Stimulated activated naive CD4-positive, alpha-beta T cell (primary cell): Measurements from ENCODE around the gene C17orf50.
"Not testable (repeated sequence)": the region's sequence is repeated elsewhere in the genome, so short reads cannot be mapped to it uniquely, and the experiment has no call there.

Source experiments
- DNase-seq, 6 experiments: peaks; one replicate each; lab custom pipeline; 2025; lab: John Stamatoyannopoulos, UW

The C17orf50 gene

DNA sequence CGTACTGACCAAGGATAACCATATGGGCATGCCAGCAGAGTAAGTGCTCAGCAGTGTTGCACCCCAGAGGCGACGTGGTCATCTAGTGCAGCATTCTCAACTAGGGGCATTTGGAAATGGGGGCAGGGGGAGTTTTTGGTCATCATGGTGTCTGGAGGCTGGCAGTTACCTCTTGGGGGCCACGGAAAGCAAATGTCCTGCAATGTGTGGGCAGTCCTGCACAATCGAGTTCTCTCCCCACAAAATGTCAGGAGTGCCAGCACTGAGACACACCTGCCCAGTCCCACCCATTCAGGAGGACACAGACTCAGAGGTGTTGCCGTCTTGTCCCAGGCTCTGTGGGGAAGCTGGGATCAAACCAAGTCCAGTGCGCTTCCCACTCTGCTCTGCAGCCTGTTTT, 26.3 kb upstream of the C17orf50 start:
- no peak for DNase-seq

DNA sequence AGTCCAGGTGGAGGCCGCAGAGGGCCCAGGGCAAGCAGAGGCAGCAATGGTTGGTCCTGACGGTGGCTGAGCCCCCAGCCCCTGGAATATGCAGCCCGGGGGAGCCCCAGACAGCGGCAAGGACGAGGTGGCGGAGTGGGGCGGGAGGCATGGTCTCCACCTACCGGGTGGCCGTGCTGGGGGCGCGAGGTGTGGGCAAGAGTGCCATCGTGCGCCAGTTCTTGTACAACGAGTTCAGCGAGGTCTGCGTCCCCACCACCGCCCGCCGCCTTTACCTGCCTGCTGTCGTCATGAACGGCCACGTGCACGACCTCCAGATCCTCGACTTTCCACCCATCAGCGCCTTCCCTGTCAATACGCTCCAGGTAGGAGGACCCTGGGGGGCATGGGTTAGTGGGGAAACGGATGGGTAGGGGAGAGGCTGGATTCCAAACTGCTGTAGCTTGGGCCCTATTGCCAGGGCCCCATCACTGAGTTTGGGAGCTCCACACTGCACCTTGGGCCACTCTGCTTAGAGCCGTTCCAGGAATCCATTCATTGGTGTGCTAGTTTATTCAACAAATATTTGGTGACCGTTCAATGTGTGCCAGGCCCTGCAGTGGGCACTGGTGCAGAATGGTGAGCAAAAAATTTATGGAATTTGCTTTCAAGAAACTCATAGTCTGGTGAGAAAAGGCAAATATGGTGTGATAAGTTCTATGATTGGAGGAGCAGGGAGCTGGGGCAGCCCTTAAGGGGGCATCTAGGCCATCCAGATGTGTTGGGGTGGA, 25.5 kb upstream of the C17orf50 start:
- no peak for DNase-seq

DNA sequence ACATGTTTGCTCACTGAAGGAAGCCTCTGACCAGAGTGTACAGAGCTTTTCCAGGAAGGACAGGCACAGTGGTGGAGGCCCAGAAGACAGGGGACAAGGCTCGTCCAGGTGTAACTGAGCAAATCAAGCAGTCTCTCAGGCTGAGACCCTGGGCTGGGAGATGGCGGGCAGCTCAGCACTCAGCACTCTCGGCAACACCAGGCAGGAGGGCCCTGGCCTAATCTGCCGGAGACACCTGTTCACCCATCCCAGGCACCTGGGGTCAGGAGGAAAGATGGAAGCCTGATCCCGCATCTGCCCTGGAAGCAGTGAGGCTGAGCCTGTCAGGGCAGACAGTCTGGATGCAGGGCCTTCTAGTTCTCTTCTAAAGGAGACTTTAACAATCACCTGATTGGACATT, 24.5 kb upstream of the C17orf50 start:
- no peak for DNase-seq

DNA sequence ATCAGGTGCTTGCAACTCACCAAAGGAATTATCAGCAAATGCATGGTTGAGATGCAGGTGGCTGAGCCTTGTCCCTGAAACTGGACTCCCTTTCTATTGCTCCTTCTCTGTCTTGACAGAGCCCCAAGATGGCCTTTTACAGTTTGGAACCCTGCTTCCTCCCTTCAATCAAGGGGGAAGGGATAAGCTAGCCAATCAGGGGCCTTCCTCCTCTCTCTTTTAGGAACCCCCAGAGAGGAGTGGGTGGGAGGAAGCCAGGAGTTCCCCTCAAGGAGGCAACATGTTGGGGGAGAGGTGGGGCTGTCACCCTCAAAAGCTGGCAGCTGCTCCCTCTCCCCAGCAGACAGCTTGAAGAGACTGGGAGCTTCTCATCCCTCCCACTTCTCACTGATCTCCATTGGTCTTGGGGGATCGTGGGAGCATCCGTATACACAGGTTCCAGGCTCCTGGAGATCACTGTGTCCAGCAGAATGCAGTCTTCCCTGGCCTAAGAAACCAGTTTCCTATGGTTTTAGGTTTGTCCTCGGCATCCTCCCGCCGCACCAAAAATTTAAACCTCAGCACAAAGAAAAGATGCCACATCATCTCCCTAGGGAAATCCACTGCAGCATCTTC, 22.1 kb upstream of the C17orf50 start:
- no peak for DNase-seq

DNA sequence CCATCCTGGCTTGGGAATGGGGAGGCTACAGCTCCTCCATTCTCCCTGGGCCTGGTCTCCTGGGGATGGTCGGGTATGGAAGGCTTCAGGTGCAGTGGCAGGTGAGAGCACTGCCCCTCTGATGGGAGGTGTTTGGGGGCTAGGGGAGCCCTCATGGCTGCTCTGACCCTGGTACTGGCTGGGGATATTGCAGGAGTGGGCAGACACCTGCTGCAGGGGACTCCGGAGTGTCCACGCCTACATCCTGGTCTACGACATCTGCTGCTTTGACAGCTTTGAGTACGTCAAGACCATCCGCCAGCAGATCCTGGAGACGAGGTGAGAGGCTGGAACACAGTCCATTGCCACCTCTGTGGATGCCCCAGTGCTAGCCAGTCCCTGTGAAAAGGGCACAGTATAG, 20.5 kb upstream of the C17orf50 start:
- no peak for DNase-seq

DNA sequence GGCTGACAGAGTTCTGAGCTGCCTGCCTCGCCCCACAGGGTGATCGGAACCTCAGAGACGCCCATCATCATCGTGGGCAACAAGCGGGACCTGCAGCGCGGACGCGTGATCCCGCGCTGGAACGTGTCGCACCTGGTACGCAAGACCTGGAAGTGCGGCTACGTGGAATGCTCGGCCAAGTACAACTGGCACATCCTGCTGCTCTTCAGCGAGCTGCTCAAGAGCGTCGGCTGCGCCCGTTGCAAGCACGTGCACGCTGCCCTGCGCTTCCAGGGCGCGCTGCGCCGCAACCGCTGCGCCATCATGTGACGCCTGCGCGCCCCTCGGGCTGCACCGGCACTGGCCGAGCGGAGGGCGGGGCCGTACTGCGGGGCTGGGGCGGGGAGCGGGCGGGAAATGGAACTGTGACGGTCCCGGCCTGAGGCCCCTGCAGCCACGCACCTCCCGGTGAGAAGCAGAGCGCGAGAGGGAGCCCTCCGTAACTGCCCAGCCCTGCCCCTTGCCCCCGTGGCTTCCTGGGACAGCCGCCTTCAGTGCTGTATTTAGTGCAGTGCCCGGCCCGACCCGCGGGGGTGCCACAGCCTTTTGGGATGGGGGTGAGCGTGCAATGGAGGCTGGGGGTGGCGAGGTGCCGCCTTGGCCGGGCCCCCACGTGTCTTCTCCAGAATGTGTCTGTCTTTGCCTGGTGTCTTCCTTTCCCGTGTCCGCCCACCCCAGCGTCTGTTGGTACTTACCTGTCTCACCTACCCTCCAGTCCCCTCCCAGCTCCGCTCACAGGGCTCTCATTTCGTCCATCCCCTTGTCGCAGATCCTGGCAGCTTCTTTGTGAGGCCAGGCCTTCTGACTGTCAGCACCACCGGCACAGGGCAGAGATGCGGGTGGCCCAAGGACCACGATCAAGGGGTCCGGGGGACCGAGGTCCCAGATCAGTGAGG, 19.4 kb upstream of the C17orf50 start:
- DNase-seq, result peak in 3 of 6 experiments; percentile 10 to 26 (median 10)

DNA sequence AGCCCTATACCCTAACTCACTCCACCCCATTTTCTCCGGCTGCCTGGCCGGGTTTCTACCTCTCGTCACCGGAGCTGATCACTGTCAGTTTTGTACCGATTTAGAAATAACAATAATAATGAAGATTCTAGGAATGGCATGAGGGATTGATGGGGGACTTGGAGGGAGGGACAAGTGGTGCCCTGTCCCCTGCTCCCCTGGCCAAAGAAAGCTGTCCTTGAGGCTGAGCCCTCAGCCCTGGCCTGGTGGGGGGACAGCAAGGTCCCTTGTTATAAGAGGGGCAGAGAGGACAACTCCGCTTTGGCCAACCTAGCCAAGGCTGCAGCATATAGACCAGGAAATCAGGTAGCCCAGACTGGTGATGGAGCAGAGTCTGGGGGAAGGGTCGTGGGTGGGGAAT, 18.2 kb upstream of the C17orf50 start:
- DNase-seq, result no peak

DNA sequence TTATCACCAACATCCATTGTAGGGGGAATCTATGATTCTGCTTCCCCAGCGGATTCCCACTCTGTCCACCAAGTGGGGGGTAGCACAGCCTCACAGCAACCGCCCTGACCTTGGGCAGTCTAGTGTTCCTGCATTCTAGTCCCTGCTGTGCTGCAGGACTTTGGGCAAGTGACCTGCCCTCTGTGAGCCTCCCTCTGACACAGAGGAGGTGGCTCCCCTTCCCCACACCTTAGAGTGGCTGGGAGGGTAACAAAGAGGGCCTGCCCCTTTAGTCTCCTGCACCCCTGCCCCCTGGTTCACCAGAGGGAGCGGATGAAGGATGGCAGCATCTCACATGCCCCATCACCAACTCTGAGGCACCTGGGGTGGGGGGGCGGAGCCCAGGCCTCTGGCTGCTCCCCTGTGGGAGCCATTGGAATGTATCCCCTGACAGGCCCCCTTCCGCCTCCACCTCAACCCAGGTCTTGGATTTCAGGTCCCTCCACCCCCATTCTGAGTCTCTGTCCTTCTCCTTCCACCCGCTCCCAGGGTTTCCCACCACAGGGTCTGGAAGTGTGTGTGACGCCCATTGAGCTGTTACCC, 17.7 kb upstream of the C17orf50 start:
- no peak for DNase-seq

DNA sequence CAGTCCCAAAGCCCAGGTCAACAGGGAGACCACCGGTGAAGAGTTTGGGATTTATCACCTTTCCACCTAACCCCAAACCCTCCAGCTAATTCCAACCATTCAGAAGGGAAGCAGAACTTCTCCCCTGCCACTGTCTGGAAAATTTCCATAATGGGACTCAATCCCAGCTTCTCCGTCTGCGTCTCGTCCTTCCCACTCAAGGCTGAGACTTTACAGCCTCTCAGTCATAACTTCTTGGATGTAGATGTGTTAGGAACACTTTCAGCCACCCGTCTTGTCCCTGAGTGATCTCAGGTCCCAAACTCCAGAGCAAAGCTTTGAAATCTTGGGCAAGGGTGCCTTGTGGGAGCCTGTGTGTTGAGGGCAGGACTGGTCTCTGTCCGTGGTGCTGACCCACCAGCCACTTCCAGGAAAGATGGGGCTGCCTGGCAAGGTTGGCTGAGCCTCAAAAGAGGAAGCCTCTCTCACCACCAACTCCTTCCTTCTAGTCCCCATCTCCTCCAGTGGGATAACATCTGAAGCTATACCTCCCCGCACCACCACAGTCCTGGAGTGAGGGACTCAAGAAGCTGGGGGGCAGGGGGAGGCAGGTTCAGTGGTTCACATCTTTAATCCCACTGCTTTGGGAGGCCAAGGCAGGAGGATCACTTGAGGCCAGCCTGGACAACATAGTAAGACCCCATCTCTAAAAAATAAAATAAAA, 16.9 kb upstream of the C17orf50 start:
- no peak for DNase-seq

DNA sequence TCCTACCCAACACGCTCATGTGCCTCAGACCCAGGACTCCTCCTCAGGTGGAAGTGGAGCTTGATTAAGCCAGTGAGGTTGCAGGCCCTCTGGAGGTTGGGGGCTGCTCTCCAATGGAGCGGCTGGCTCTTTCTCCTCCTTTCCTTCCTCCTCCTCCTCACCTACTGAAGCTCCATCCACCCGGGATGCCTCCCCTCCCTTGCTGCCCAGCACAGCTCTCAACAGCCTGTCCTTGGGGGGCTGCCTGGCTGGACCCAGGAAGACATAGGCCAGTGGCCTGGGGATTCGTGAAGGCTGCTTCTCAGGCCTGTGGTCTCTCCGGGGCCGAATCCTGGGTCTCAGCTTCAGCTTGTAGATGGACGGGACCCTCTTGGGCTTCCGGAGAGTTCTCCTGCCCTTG, 15.9 kb upstream of the C17orf50 start:
- no peak for DNase-seq

DNA sequence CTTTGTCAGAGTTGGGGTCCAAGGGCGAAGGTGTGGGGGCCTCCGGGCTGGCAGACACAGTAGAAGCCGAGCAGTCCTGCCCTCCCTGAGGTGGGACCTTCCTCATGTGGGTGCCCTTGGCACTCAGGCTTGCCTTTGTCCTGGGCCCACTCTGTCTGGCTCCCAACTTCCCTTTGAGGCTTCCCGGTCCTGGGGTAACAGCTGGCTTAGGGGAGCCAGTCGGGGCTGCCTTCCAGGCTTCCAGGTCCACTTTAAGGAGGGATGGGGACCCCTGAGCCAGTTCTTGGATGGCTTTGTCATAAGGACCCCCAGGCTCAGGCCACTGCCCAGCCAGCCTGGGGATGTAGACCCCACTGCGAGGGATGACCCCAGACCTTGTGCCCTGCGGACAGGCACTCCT, 15.4 kb upstream of the C17orf50 start:
- DNase-seq, result no peak

DNA sequence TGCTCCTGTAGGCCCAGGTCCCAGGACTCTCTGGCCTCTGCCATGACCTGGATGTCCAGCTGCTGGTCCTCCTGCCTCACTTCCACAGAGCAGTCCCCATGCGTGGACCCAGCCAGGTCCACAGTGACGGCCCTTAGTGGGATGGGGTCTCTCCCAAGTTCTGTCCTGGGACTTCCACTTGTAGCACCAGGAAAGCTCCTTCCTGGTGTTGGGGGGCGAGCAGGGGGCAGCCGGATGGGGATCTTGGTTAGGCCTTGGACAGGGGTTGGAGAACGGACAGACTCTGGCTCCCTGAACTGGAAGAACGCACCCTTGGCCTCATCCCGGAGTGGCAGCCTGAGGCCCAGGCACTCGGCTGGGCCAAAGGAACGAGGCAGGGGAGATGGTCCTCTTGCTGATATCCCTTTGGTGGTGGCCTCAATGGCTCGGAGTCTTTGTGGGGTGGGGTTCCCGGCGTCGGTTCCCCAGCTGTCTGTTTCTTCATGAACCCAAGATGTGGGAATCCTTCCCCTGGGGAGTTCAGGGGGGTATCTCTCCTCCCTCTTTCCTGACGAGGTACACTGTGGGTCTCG, 14.9 kb upstream of the C17orf50 start:
- DNase-seq, result no peak

DNA sequence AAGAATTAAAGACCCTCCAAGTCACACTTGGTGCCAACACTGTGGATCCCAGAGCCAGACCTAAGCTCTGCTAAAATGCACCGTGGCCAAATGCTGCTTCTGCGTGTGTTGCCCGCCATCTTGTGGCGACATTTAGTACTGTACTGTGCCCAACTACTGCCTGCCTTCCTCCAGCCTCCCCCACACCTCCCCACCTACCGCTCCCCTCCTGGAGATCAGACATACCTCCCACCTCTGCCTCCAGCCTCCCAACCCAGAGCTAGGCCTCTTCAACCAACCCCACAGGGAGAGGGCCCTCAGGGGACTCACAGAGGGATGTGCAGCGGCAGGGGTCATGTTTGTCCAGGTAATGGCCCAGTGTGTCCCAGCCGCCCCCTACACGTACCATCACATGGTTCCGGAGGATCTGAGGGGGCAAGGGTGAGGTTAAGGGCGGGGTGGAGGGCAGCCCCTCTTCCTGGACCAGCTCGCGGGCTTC, 13.1 kb upstream of the C17orf50 start:
- peak; percentile 45 to 82 (median 66) for DNase-seq

DNA sequence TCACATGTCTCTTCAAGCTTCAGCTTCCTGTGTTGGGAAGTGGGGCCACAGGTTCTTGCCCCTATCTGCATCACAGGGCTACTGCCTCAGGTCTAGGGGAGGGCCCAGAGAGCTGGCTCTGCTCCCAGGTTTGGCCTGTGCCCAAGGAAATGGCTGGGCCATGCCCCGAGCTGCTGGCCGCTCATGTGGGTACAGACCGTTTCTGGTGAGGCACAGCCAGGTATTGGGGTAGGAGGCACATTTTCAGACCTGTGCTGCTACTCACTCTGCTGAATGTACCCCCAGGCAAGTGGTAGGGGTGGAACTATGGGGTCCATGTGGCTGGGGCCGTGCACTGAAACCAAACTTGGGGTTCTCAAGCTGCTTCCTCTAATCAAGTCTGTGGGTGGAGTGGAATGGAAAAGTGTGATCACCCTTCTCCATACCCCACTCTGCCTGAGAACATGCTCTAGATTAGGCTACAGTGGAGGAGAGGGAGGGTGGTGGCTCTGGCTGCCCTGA, 12.3 kb upstream of the C17orf50 start:
- no peak for DNase-seq

DNA sequence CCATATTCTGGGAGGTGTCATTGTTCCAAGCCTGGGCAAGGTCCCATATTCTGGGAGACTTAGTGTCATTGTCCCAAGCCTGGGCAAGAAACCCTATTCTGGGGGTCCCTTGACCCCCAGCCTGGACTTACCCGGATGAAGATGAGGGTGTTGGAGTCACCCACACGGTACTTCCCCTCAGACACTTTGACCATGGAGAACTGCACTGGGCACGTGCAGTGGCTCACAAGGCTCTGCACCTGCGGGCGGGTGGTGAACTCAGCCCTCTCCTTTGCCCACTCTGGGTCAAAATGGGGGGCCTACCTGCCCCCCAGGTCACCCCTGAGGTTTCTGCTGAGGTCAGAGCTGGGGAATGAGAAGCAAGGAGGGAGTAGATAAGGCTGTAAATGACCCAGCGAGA, 11.7 kb upstream of the C17orf50 start:
- DNase-seq, result no peak

DNA sequence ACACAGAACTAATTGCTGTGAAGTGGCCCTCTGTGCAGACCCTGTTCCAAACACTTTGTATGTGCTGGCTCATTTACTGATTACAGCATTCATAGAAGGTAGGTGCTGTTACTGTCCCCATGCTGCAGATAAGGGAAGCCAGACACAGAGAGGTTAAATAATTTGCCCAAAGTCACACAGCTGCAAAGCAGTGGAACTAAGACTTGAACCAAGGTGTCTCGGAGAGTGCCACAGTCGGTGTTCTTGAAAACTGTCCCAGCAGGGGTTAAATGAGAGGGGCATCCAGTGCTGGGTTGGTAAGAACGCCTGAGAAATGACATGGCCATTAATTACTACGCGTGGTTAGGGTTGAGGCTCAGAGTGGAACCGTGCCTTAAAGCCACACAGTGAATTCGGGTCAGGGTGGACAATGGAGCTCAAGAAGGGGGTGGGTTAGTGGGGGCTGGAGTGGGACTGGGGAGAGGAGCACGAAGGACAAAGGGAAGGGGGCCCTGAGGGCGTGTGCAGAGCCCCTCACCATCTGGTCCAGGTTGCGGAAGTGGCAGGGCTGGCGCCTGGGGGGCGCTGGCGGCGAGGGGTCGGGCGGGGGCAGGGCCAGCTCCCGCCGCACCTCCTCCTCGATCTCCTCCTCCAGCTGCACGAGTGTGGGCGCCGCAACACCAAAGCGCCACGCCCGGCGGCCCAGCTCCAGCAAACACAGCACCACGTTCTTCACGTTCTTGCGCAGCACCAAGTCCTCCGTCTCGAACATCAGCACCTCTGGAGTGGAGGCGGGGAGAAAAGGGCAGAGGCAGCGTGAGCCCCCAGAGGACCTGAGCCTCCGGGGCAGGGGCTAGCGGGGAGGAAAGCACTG, 10.9 kb upstream of the C17orf50 start:
- no peak for DNase-seq

DNA sequence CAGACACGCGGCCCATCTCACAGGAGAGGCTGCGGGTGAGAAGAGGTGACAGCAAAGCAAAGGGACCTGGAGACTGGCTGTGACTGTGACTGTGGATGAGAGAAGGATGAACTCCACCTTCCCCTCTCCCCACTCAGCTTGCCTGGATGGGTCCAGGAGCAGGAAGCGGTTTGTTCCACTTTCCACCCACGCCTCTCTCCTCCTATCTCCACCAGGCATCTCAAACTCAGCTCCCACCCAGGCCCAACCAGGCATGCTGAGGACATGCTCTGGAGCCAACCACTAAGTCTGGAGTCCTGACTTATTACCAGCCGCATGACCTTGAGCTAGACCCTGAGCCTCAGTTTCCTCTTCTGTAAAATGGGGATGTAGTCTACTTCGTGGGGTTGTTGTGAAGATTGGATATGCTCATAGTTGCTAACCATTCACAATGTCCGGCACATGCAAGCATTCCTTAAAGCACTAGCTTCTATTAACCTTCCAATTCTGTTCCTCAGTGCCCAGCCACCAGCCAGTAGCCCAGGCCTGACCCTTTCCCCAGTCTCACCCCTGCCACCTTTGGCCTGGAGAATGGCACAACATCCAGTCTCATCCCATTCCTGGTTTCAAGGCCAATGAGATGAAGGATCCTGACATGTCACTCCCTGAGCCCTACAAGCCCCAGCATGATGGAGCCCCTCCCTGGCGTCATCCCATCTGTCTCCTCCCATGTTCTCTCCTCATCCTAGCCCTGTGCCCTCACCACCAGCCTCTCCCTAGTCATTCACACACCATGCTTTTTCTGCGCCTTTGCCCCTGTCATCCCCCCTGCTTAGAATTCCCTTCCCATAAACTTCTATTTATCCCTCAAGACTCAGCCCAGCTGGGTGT, 9.9 kb upstream of the C17orf50 start:
- DNase-seq, result no peak

DNA sequence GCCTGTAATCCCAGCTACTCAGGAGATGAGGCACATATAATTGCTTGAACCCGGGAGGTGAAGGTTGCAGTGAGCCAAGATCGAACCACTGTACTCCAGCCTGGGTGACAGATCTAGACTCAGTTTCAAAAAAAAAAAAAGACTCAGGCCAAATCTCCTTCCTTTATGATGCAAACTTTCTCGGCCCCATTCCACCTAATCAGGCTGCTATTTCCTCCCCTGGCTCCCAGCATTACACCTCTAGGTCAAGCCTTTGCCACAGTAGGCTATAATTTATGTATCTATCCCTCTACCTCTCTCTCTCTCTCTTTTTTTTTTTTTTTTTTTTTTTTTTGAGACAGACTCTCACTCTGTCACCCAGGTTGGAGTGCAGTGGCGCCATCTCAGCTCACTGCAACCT, 9.1 kb upstream of the C17orf50 start:
- not testable (repeated sequence) for DNase-seq

DNA sequence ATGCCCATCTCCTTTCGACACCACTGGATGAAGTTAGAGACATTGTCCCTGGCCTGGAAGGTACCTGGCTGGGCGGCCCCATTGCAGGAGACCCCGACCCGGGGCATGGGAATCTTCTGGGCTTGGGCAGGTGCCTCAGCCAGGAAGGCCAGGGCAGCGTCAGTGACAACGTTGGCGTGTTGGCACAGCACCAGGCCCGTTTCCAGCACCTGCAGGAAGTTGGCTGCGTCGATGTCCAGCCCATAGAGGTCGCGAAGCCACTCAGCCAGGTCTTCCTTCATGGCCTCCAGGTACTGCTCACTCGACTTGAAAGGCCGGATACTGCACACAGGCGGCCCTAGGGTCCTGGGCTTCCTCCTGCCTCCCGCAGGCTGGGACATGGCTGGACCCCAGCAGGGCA, 8.2 kb upstream of the C17orf50 start:
- DNase-seq, result no peak
